Suprapubic skin (tissue), 3 donors: ENCODE results near the gene CDKN2AIPNL.

Source experiments
- CTCF ChIP-seq, 2 donors: fragments of 200-600 bp in 1 of 2; fragments of 450-650 bp in 1 of 2; sonication (generic) in 1 of 2; IDR thresholded peaks; one replicate each; pipeline ENCODE4 v1.5.1; 2016 to 2019; ENCODE audit warnings: antibody characterized with exemption in 2 of 2, mild to moderate bottlenecking in 1 of 2, moderate library complexity in 1 of 2
- EP300 ChIP-seq: sonication (generic); formaldehyde crosslinking; IDR thresholded peaks from one replicate; pipeline ENCODE4 v1.6.1; 2017; ENCODE audit warnings: antibody characterized with exemption
- POLR2A ChIP-seq, 2 donors: fragments of 450-650 bp; IDR thresholded peaks; one replicate each; pipeline ENCODE4 v1.6.1; 2017; ENCODE audit warnings: antibody characterized with exemption in 2 of 2, mild to moderate bottlenecking in 2 of 2, moderate library complexity in 2 of 2

GRCh38 chr5:134371834-134372340 is 39.8 kb downstream of the CDKN2AIPNL start:
- TF ChIP-seq POLR2A (IDR thresholded peaks at IDR 0.05) (no peak), CTCF (IDR thresholded peaks at IDR 0.05) (no peak), EP300 (no peak)
